GM19455 (cell line): ENCODE results near the gene TAS2R43.
"Not testable (repeated sequence)": the region's sequence is repeated elsewhere in the genome, so short reads cannot be mapped to it uniquely, and the experiment has no call there.

Source experiments
- ATAC-seq: cut with Tn5 transposase; IDR thresholded peaks from one replicate; pipeline ENCODE4 v1.9.1; 2021; ENCODE audit not compliant: unreplicated experiment

The TAS2R43 gene

GRCh38 chr12:11062194-11062593, 29.9 kb downstream of the TAS2R43 start, which contains the start of gene TAS2R46:
Gene TAS2R46 (minus strand): TSS chr12:11062294. CDS start chr12:11062294, 0 bp downstream.
- not testable (repeated sequence) for ATAC-seq

- no peak for ATAC-seq
These were observed 32.3 kb downstream of the TAS2R43 start for GRCh38 chr12:11059784-11060183.

- ATAC-seq = no peak
These were observed 33.1 kb downstream of the TAS2R43 start for GRCh38 chr12:11059041-11059440.

GRCh38 chr12:11055306-11055705, 36.8 kb downstream of the TAS2R43 start:
- no peak for ATAC-seq

GRCh38 chr12:11049806-11050531, 42.1 kb downstream of the TAS2R43 start:
- not testable (repeated sequence) for ATAC-seq

GRCh38 chr12:11041366-11041765, 50.7 kb downstream of the TAS2R43 start:
- ATAC-seq = not testable (repeated sequence)
